GM12878 (cell line): ENCODE measurements around the gene NOS1AP. TPM values are rescaled to one million over a fixed set of nuclear protein-coding genes. Genes with fewer than 3 reads are reported as not detected.

Experiments
- ASH2L ChIP-seq: fragments of 300-600, 200-600 bp; sonication (generic); IDR thresholded peaks from 2 replicates; pipeline ENCODE4 v1.6.1; 2017; ENCODE audit warnings: low read depth, mild to moderate bottlenecking, borderline replicate concordance
- CBX3 ChIP-seq: fragments of 200-600 bp; sonication (generic); IDR thresholded peaks from 2 replicates; pipeline ENCODE4 v1.6.1; 2016; ENCODE audit warnings: low read depth, borderline replicate concordance
- DPF2 ChIP-seq: fragments of 450-650 bp; IDR thresholded peaks from 2 replicates; pipeline ENCODE4 v1.6.1; 2017; ENCODE audit warnings: mild to moderate bottlenecking
- JUNB ChIP-seq: IDR thresholded peaks from 2 replicates; pipeline ENCODE4 v1.6.1; 2016; ENCODE audit warnings: antibody characterized with exemption, mild to moderate bottlenecking
- JUND ChIP-seq: IDR thresholded peaks from 2 replicates; pipeline ENCODE4 v1.6.1; 2012; ENCODE audit warnings: low read depth, mild to moderate bottlenecking, low read length, improper control_type of control experiment, moderate library complexity
- SMAD1 ChIP-seq: fragments of 450-650 bp; IDR thresholded peaks from 2 replicates; pipeline ENCODE4 v1.6.1; 2018; ENCODE audit warnings: mild to moderate bottlenecking, low read depth; ENCODE audit not compliant: partially characterized antibody
- WRNIP1 ChIP-seq: IDR thresholded peaks from 2 replicates; pipeline ENCODE4 v1.6.1; 2011; ENCODE audit warnings: low read depth, low read length, improper control_type of control experiment, borderline replicate concordance
- polyA plus RNA-seq, 11 experiments: library from polyadenylated mRNA; depleted of rRNA in 4 of 11; unstranded in 6 of 11; stranded (reverse) in 5 of 11; fragments of >200 nt; fragmentation: Nextera tagmentation in 4 of 11; fragmentation: Illumina TruSeq in 1 of 11; extraction: Ambion mirVana in 4 of 11; extraction: Trizol in 1 of 11; gene quantifications; 1 replicate in 1 of 11; 2 replicates in 10 of 11; pipeline versions ENCODE4 v1.2.1 to v1.2.3, GENCODE V29; 2011 to 2016; ENCODE audit warnings: inconsistent platforms in 2 of 11, missing spikeins in 2 of 11, low read depth in 1 of 11
- total RNA-seq, 4 experiments: library from RNA; depleted of rRNA in 3 of 4; stranded (reverse); fragments of >200 nt in 3 of 4; fragmentation: Illumina TruSeq in 1 of 4; extraction: Trizol in 1 of 4; gene quantifications; 2 replicates each; pipeline versions ENCODE4 v1.2.1 to v1.2.3, GENCODE V29; 2013 to 2021
- TF ChIP-seq, protein P1 (sequence below): IDR thresholded peaks from 2 replicates; pipeline ENCODE4 v1.6.1; 2012; ENCODE audit warnings: mild to moderate bottlenecking, low read depth, low read length
- TF ChIP-seq, protein P2 (sequence below): IDR thresholded peaks from 2 replicates; pipeline ENCODE4 v1.6.1; 2012; ENCODE audit warnings: low read depth, low read length, improper control_type of control experiment

NOS1AP gene
- total and polyA plus RNA-seq, 10 of the 15 experiments (the other 5 are each of a cell fraction or from before 2014, with no cell fraction given): 0.03 to 0.15 TPM; not detected in 8

DNA sequence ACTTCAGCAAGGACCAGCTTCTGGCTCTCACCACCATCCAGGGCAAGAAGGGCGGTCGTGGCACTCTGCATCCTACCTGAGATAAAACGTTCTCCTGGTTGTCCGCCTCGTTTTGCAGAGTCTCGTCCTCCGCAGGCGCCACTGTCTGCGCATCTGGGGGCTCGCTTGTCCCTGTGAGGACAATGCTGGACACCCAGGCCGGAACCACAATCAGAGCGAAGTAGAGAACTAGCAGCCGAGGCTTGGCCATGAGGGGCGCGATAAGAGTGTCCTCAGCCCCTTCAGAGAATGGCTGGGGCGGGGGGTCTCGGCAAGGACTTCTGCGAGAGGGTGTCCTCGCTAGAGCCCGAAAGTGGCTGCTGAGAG is 46.3 kb upstream of the NOS1AP start (continued):
- TF ChIP-seq, protein P1, sequence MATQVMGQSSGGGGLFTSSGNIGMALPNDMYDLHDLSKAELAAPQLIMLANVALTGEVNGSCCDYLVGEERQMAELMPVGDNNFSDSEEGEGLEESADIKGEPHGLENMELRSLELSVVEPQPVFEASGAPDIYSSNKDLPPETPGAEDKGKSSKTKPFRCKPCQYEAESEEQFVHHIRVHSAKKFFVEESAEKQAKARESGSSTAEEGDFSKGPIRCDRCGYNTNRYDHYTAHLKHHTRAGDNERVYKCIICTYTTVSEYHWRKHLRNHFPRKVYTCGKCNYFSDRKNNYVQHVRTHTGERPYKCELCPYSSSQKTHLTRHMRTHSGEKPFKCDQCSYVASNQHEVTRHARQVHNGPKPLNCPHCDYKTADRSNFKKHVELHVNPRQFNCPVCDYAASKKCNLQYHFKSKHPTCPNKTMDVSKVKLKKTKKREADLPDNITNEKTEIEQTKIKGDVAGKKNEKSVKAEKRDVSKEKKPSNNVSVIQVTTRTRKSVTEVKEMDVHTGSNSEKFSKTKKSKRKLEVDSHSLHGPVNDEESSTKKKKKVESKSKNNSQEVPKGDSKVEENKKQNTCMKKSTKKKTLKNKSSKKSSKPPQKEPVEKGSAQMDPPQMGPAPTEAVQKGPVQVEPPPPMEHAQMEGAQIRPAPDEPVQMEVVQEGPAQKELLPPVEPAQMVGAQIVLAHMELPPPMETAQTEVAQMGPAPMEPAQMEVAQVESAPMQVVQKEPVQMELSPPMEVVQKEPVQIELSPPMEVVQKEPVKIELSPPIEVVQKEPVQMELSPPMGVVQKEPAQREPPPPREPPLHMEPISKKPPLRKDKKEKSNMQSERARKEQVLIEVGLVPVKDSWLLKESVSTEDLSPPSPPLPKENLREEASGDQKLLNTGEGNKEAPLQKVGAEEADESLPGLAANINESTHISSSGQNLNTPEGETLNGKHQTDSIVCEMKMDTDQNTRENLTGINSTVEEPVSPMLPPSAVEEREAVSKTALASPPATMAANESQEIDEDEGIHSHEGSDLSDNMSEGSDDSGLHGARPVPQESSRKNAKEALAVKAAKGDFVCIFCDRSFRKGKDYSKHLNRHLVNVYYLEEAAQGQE: no peak
- TF ChIP-seq, protein P2, sequence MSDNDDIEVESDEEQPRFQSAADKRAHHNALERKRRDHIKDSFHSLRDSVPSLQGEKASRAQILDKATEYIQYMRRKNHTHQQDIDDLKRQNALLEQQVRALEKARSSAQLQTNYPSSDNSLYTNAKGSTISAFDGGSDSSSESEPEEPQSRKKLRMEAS: no peak
- TF ChIP-seq SMAD1: no peak
- TF ChIP-seq JUNB: no peak
- TF ChIP-seq JUND: no peak
- TF ChIP-seq ASH2L: no peak
- TF ChIP-seq DPF2: no peak
- no peak for TF ChIP-seq WRNIP1
- TF ChIP-seq CBX3: no peak
